Common myeloid progenitor, CD34-positive (primary cell): ENCODE measurements around the gene DIRAS1.

ENCODE experiments used
- CTCF ChIA-PET: fragments of 350-600 bp; sonication (Branson Sonifier 250); formaldehyde crosslinking; loops from one replicate; lab custom pipeline; 2021; ENCODE audit warnings: antibody characterized with exemption; lab: Charles Lee
- POLR2A ChIA-PET: fragments of 350-600 bp; sonication (Branson Sonifier 250); formaldehyde crosslinking; loops from one replicate; lab custom pipeline; 2021; ENCODE audit warnings: antibody characterized with exemption; lab: Charles Lee
- DNase-seq, 3 donors: peaks; one replicate each; pipeline versions ENCODE4 v3.0.0 to v3.0.0-alpha.2; 2013
- H3K27ac ChIP-seq, 2 experiments: 1 replicate in 1 of 2; 2 replicates in 1 of 2; pipeline ENCODE4 v1.7.0; 2013; ENCODE audit warnings: inconsistent platforms in 2 of 2, low read length in 2 of 2, mild to moderate bottlenecking in 2 of 2, low read depth in 1 of 2, moderate library complexity in 1 of 2; ENCODE audit not compliant: severe bottlenecking in 2 of 2, insufficient read depth in 1 of 2, poor library complexity in 1 of 2
- H3K27me3 ChIP-seq, 5 experiments: replicated peaks in 2 of 5; 1 replicate in 3 of 5; 2 replicates in 2 of 5; pipeline versions ENCODE4 v1.6.1 to v1.7.0; 2013; ENCODE audit warnings: low read length in 4 of 5, mild to moderate bottlenecking in 2 of 5, moderate library complexity in 2 of 5, inconsistent platforms in 1 of 5; ENCODE audit not compliant: insufficient read depth in 5 of 5, control insufficient read depth in 4 of 5
- H3K36me3 ChIP-seq, 4 experiments: 1 replicate in 2 of 4; 2 replicates in 2 of 4; pipeline versions ENCODE4 v1.6.1 to v1.7.0; 2013; ENCODE audit warnings: low read length in 3 of 4, control low read depth in 1 of 4, mild to moderate bottlenecking in 1 of 4; ENCODE audit not compliant: control insufficient read depth in 4 of 4, insufficient read depth in 4 of 4
- H3K4me1 ChIP-seq, 4 experiments: 1 replicate in 3 of 4; 2 replicates in 1 of 4; pipeline versions ENCODE4 v1.6.1 to v1.7.1; 2013; ENCODE audit warnings: low read length in 3 of 4, mild to moderate bottlenecking in 3 of 4, control low read depth in 1 of 4, inconsistent platforms in 1 of 4, moderate library complexity in 1 of 4; ENCODE audit not compliant: control insufficient read depth in 4 of 4, insufficient read depth in 4 of 4; ENCODE audit errors: control extremely low read depth in 1 of 4
- H3K4me3 ChIP-seq, 7 experiments: 1 replicate in 4 of 7; 2 replicates in 3 of 7; pipeline versions ENCODE4 v1.5.1 to v1.7.0; 2013; ENCODE audit warnings: mild to moderate bottlenecking in 7 of 7, low read length in 6 of 7, moderate library complexity in 6 of 7, inconsistent platforms in 2 of 7, low read depth in 2 of 7, control low read depth in 1 of 7; ENCODE audit not compliant: insufficient read depth in 4 of 7, control insufficient read depth in 1 of 7; ENCODE audit errors: extremely low read depth in 1 of 7
- H3K9me3 ChIP-seq, 5 experiments: 1 replicate in 4 of 5; 2 replicates in 1 of 5; pipeline versions ENCODE4 v1.6.1 to v1.7.1; 2013; ENCODE audit warnings: low read length in 4 of 5, mild to moderate bottlenecking in 2 of 5, inconsistent platforms in 1 of 5, low read depth in 1 of 5, moderate library complexity in 1 of 5; ENCODE audit not compliant: control insufficient read depth in 4 of 5, insufficient read depth in 2 of 5; ENCODE audit errors: control extremely low read depth in 1 of 5
- WGBS: methylation state at CpG from one replicate; pipeline ENCODE4 v1.1.5; 2013; ENCODE audit not compliant: insufficient coverage; 5-methylcytosine and 5-hydroxymethylcytosine counted together

Gene DIRAS1

DNA sequence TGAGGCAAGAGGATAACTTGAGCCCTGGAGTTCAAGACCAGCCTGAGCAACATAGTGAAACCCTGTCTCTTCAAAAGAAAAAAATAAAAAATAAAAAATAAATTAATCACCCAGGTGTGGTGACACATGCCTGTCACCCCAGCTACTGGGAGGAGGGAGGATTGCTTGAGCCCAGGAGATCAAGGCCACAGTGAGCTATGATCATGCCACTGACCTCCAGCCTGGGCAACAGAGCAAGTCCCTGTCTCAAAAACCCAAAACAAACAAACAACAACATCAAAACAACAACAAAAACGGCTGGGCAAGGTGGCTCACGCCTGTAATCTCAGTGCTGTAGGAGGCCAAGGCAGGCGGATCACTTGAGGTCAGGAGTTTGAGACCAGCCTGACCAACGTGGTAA is 22.9 kb upstream of the DIRAS1 start:
- no peak for DNase-seq
- H3K4me3 ChIP-seq: no peak overlapping the region
- ChIA-PET POLR2A (no interaction called here), CTCF (interaction anchor here (1.2 kb wide), 1 partner anchor 9 kb away, joined by 3 read pairs; no protein-coding TSS in a partner anchor)
- no peak overlapping the region for H3K27ac ChIP-seq
- WGBS: 84% methylated on average over 3 of the region's 4 CpGs
- no peaks in the 10 kb centered on the region for H3K9me3 ChIP-seq
- H3K4me1 ChIP-seq: peaks cover 0 to 11% (median 6%) of the 10 kb centered on the region in 4 experiments
- H3K27me3 ChIP-seq: no peaks in the 10 kb centered on the region
- H3K36me3 ChIP-seq: no peaks in the 10 kb centered on the region

DNA sequence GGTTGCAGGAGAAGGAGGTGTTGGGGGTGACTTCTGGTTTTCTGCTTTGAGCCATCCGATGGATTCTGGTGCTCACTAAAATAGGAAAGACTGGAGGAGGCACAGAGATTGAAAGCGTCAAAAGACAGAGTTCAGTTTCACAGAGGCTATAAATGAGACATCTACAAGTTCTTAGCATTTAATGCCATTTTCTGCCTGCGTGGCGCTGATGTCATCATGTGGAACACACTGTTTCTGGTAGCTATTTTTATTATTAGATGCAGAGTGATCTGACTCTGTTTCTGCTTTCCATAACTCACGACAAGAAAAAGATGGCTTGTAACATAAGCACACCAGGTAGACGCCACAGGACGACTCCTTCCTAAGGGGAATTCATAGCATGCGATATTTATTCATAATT is 21.9 kb upstream of the DIRAS1 start:
- CTCF ChIA-PET: interaction anchor here (1.5 kb wide), 1 partner anchor 95 kb away, joined by 5 read pairs; no protein-coding TSS in a partner anchor

DNA sequence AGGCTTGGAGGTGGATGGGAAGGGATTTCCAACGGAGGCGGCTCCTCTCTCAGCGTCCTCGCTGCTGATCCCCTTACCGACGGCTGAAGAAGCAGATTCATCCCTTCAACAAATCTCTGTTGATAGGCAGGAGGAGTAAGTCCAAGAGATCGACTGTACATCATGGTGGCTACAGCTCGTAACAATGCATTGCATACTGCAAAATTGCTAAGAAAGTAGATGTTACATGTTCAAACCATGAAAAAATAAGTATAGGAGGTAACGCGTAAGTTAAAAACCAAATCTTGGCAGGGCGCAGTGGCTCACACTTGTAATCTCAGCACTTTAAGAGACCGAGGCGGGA is 19.1 kb upstream of the DIRAS1 start:
- peaks cover 2 to 36% (median 20%) of the 10 kb centered on the region in 4 experiments for H3K4me1 ChIP-seq
- no peak for DNase-seq
- ChIA-PET POLR2A (interaction anchor here (1.4 to 1.8 kb wide), 3 partner anchors 47 to 92 kb away, joined by 3 to 5 read pairs (median 4); no protein-coding TSS in a partner anchor), CTCF (interaction anchor here (1.3 to 1.4 kb wide), 2 partner anchors 22 to 58 kb away, joined by 3 read pairs; no protein-coding TSS in a partner anchor)
- H3K36me3 ChIP-seq: peaks cover 9 to 21% (median 20%) of the 10 kb centered on the region in 4 experiments
- H3K27ac ChIP-seq: no peak overlapping the region
- no peaks in the 10 kb centered on the region for H3K27me3 ChIP-seq
- peaks cover 0 to 6% (median 4%) of the 10 kb centered on the region in 5 experiments for H3K9me3 ChIP-seq
- H3K4me3 ChIP-seq: peak overlapping the region in 3 of 7 experiments; percentile 9 to 99 (median 24)
- 100% methylated on average over 2 of the region's 13 CpGs for WGBS

More for the DNA sequence above, 21.9 kb upstream of the DIRAS1 start:
- Histone ChIP-seq H3K27ac (no peak overlapping the region), H3K4me1 (peaks cover 2 to 18% (median 11%) of the 10 kb centered on the region in 4 experiments), H3K4me3 (no peak overlapping the region), H3K9me3 (no peaks in the 10 kb centered on the region), H3K27me3 (no peaks in the 10 kb centered on the region), H3K36me3 (no peaks in the 10 kb centered on the region)
- 90% methylated on average over 7 of the region's 8 CpGs for WGBS
- no peak for DNase-seq
- POLR2A ChIA-PET: interaction anchor here (0.6 kb wide), 1 partner anchor 332 kb away, joined by 4 read pairs; no protein-coding TSS in a partner anchor

DNA sequence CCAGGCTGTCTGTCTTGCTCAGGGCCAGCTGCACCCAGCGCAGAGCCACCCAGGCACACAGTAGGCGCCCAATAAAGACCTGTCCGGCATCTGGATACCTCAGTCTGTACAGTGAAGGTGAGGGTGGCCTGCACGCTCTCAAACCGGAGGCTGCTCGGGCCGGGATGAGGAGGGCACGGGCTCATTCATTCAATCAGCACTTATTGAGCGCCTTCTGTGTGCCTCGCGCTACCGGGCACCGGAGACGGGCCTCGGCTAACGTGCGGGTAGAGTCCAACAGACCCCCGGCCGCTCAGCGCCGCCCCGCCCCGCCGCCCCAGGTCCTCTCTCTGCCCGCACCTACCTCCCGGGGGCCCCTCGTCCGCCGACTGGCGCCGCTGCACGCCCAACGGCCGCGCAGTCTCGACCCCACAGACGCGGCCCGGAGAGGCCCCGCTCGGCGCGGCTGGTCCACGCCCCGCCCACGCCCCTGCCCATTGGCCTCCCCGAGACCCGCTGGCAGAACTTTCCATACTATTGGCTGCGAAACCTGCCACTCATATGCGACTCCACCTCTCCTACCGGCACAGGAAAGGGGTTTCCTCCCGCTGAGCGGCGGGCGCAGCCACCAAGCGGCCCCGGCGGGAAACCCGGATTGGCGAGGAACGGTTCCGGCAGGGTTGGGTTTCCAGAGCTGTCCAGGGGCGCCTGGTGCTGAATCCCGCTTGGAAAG is 18.6 kb upstream of the DIRAS1 start, which contains the start of gene SLC39A3:
SLC39A3 (minus strand) TSS at position 416 of the 712 bp plus-strand sequence. CDS start 2,760 bp downstream, outside the sequence.
- Histone ChIP-seq H3K9me3 (peaks cover 0 to 6% (median 4%) of the 10 kb centered on the region in 5 experiments), H3K4me3 (peak within 1 kb of the TSS; percentile 82 to 100 (median 99)), H3K4me1 (peaks cover 2 to 36% (median 21%) of the 10 kb centered on the region in 4 experiments), H3K36me3 (peaks cover 9 to 26% (median 25%) of the 10 kb centered on the region in 4 experiments), H3K27ac (peak within 1 kb of the TSS; percentile 87 to 96), H3K27me3 (no peaks in the 10 kb centered on the region)
- under 1% methylated on average over 62 of the region's 64 CpGs for WGBS
- DNase-seq: peak; percentile 99
- ChIA-PET CTCF (interaction anchor here (0.7 to 1.9 kb wide), 9 partner anchors 9 to 195 kb away, joined by 3 to 8 read pairs (median 3); no protein-coding TSS in a partner anchor), POLR2A (interaction anchor here (0.8 to 1.8 kb wide), 7 partner anchors 13 to 211 kb away, joined by 3 to 9 read pairs (median 5); no protein-coding TSS in a partner anchor)

DNA sequence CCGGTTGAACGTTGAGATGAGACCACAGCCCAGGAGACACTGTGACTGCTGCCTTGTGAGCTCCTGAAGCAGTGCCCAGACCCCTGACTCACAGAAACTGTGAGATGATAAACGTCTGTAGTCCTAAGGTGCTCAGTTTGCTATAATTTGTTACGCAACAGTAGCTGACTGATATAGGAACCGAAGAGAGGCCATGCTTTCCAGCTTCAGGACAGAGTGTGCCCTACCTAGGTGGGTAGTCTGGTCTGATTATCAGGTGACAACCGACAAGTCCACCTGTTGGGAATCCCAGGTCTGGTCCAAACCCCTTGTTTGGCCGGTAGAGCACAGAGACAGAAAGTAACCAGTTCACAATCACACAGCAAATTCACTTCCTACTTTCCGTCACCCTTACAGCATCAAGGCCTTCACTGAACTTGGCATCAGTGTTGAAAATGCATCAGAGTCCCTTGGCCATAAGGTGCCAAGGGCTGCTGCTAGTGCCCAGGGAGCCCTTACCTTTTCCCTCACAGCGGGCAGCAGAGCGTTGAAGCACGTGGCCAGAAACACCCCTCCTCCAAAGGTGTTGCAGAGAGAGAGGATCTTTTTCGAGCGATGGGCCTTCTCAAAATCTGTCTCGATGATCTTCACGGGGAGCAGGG is 15.5 kb upstream of the DIRAS1 start:
- ChIA-PET CTCF (interaction anchor here (0.9 to 1.0 kb wide), 2 partner anchors 28 to 38 kb away, joined by 3 read pairs; no protein-coding TSS in a partner anchor), POLR2A (interaction anchor here (1.5 kb wide), 1 partner anchor 9 kb away, joined by 3 read pairs; no protein-coding TSS in a partner anchor)
- no peak for DNase-seq
- no peaks in the 10 kb centered on the region for H3K27me3 ChIP-seq
- peak overlapping the region in 1 of 2 experiments; percentile 39 for H3K27ac ChIP-seq
- peaks cover 0 to 6% (median 4%) of the 10 kb centered on the region in 5 experiments for H3K9me3 ChIP-seq
- H3K4me3 ChIP-seq: peak overlapping the region in 1 of 7 experiments; percentile 15
- whole genome bisulfite sequencing: 96% methylated on average over 14 of the region's 15 CpGs
- peaks cover 2 to 36% (median 21%) of the 10 kb centered on the region in 4 experiments for H3K4me1 ChIP-seq
- peaks cover 9 to 56% (median 48%) of the 10 kb centered on the region in 4 experiments for H3K36me3 ChIP-seq

DNA sequence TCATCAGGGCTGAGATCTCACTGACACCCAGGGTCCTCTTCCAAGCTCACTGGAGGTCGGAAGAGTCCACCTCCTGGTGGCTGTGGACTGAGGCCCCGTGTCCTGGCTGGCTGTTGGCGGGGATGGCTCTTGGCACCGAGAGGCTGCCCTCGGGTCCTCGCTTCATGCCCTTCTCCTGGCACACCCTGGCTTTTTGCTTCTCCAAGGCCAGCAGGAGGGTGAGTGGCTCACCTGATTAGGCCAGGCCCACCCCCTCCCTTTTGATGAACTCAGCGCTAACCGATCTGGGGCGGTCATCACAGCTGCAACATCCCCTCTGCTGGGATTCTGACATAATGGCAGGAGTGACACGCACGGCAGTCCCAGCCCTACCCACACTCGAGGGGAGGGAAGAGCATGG is 14.2 kb upstream of the DIRAS1 start:
- POLR2A ChIA-PET: no interaction called here
- WGBS: 93% methylated on average over 12 of the region's 12 CpGs
- Histone ChIP-seq H3K27ac (no peak overlapping the region), H3K9me3 (peaks cover 0 to 6% (median 4%) of the 10 kb centered on the region in 5 experiments), H3K27me3 (no peaks in the 10 kb centered on the region), H3K4me1 (peaks cover 2 to 36% (median 21%) of the 10 kb centered on the region in 4 experiments), H3K36me3 (peaks cover 9 to 65% (median 51%) of the 10 kb centered on the region in 4 experiments), H3K4me3 (no peak overlapping the region)
- CTCF ChIA-PET: interaction anchor here (1.0 kb wide), 2 partner anchors 13 to 39 kb away, joined by 3 read pairs; no protein-coding TSS in a partner anchor
- no peak for DNase-seq
